ENCODE results near the gene SEC14L5.

- TF ChIP-seq CTCF (IDR thresholded peaks at IDR 0.05; ENCODE audit: poor library complexity, severe bottlenecking) = no peak
- TF ChIP-seq REST (IDR thresholded peaks at IDR 0.05; ENCODE audit: borderline replicate concordance) = no peak
- TF ChIP-seq POLR2AphosphoS5 (IDR thresholded peaks at IDR 0.05) = no peak
- TF ChIP-seq EP300 (conservative IDR thresholded peaks at IDR 0.05; ENCODE audit: poor library complexity, severe bottlenecking) = no peak
- TF ChIP-seq EZH2 (IDR thresholded peaks at IDR 0.05; ENCODE audit: borderline replicate concordance, insufficient read depth, low read length, poor library complexity, severe bottlenecking) = no peak
- TF ChIP-seq RAD21 (conservative IDR thresholded peaks at IDR 0.05) = no peak
- TF ChIP-seq SMC3 (conservative IDR thresholded peaks at IDR 0.05; ENCODE audit: poor library complexity) = no peak
- no peak for TF ChIP-seq MXI1 (conservative IDR thresholded peaks at IDR 0.05; ENCODE audit: poor library complexity, severe bottlenecking)
Measured at GRCh38 chr16:4991754-4992153, 33.6 kb downstream of the SEC14L5 start.

Measured in neural cell (in vitro differentiated cells).